Stimulated activated CD4-positive, alpha-beta T cell treated with anti-CD3 and anti-CD28 coated beads, TNF-alpha, amount 100 ng/mL, for 4 hours (primary cell): ENCODE results near the gene RIC3.
"Not testable (repeated sequence)": the region's sequence is repeated elsewhere in the genome, so short reads cannot be mapped to it uniquely, and the experiment has no call there.

Experiments
- DNase-seq, 3 experiments: peaks; one replicate each; pipeline ENCODE4 v3.0.0-alpha.2; 2020; ENCODE audit warnings: low read depth in 3 of 3

Gene RIC3

GRCh38 chr11:8190431-8190830 is 21.6 kb upstream of the RIC3 start:
- DNase-seq = no peak

GRCh38 chr11:8186429-8186828 is 17.6 kb upstream of the RIC3 start:
- DNase-seq = no peak

GRCh38 chr11:8183111-8183510 is 14.3 kb upstream of the RIC3 start:
- no peak for DNase-seq

GRCh38 chr11:8180469-8180868 is 11.6 kb upstream of the RIC3 start:
- no peak for DNase-seq

- no peak for DNase-seq
Observed at GRCh38 chr11:8178297-8178696, 9.5 kb upstream of the RIC3 start.

- DNase-seq = no peak
Observed at GRCh38 chr11:8177136-8177535, 8.3 kb upstream of the RIC3 start.

- DNase-seq = no peak
Observed at GRCh38 chr11:8167796-8168195, 1.0 kb downstream of the RIC3 start.

- no peak for DNase-seq
Observed at GRCh38 chr11:8164746-8165145, 4.1 kb downstream of the RIC3 start.

GRCh38 chr11:8161627-8162304 is 7.1 kb downstream of the RIC3 start:
- not testable (repeated sequence) for DNase-seq

- no peak for DNase-seq
Observed at GRCh38 chr11:8156877-8157276, 11.9 kb downstream of the RIC3 start.

- DNase-seq = no peak
Observed at GRCh38 chr11:8149726-8150125, 19.1 kb downstream of the RIC3 start.

- no peak for DNase-seq
Observed at GRCh38 chr11:8138526-8138925, 30.3 kb downstream of the RIC3 start.

GRCh38 chr11:8127447-8127846 is 41.4 kb downstream of the RIC3 start:
- no peak for DNase-seq

- DNase-seq = no peak
Observed at GRCh38 chr11:8126649-8127289, 42.1 kb downstream of the RIC3 start.

GRCh38 chr11:8122173-8122764 is 46.6 kb downstream of the RIC3 start:
- no peak for DNase-seq

- no peak for DNase-seq
Observed at GRCh38 chr11:8111636-8112035, 57.2 kb downstream of the RIC3 start.

- no peak for DNase-seq
Observed at GRCh38 chr11:8110396-8110795, 58.4 kb downstream of the RIC3 start.

GRCh38 chr11:8109675-8110074 is 59.1 kb downstream of the RIC3 start:
- DNase-seq = no peak

GRCh38 chr11:8108421-8108820 is 60.4 kb downstream of the RIC3 start:
- no peak for DNase-seq

- no peak for DNase-seq
Observed at GRCh38 chr11:8107642-8108041, 61.2 kb downstream of the RIC3 start.

- DNase-seq = no peak
Observed at GRCh38 chr11:8106679-8107078, 62.1 kb downstream of the RIC3 start.

- no peak for DNase-seq
Observed at GRCh38 chr11:8105666-8106065, 63.2 kb downstream of the RIC3 start.

- DNase-seq = no peak
Observed at GRCh38 chr11:8105133-8105532, 63.7 kb downstream of the RIC3 start.
